Measurements from ENCODE around the gene SLC35A2.

Gene SLC35A2

GRCh38 chrX:48957827-48958634 is 46.6 kb upstream of the SLC35A2 start:
- no peak overlapping the region for H2BK120ac ChIP-seq (ENCODE audit: low read depth, low read length)

GRCh38 chrX:48957477-48957826 is 46.0 kb upstream of the SLC35A2 start, which contains the start of gene OTUD5:
TSS of gene OTUD5 (minus strand) at chrX:48957607. CDS start at chrX:48957570, 37 bp downstream.
- Histone ChIP-seq H3K18ac (ENCODE audit: low read length) (peak within 1 kb of the TSS; percentile 89), H4K91ac (ENCODE audit: low read depth, low read length, poor library complexity) (no peak within 1 kb of the TSS), H3K4me3 (ENCODE audit: low read length in 2 of 2) (peak within 1 kb of the TSS; percentile 77 to 96), H3K14ac (ENCODE audit: low read length) (peak within 1 kb of the TSS; percentile 56), H2AK5ac (ENCODE audit: low read depth, low read length) (peak within 1 kb of the TSS; percentile 81), H3K79me1 (ENCODE audit: low read depth, low read length) (peaks cover 7% of the 10 kb centered on the region), H3K4me1 (ENCODE audit: control insufficient read depth in 2 of 2, insufficient read depth in 1 of 2, low read depth in 1 of 2, low read length in 2 of 2) (peaks cover 1 to 4% of the 10 kb centered on the region in 2 donors), H3K27ac (replicated peaks; ENCODE audit: low read length) (peak within 1 kb of the TSS; percentile 98), H4K8ac (ENCODE audit: low read depth, low read length) (no peak within 1 kb of the TSS), H3K4ac (ENCODE audit: low read length) (no peak within 1 kb of the TSS), H2BK15ac (ENCODE audit: low read length) (no peak within 1 kb of the TSS), H3K36me3 (replicated peaks in 1 of 2; ENCODE audit: control insufficient read depth in 2 of 2, insufficient read depth in 2 of 2, low read length in 2 of 2) (peaks cover 11 to 23% of the 10 kb centered on the region in 2 donors), H3K9me3 (replicated peaks in 1 of 2; ENCODE audit: control insufficient read depth in 2 of 2, insufficient read depth in 1 of 2, low read depth in 1 of 2, low read length in 2 of 2) (no peaks in the 10 kb centered on the region), H2AFZ (ENCODE audit: low read length) (peak within 1 kb of the TSS; percentile 84), H2BK5ac (ENCODE audit: low read length) (peak within 1 kb of the TSS; percentile 82), H2BK12ac (ENCODE audit: low read length) (peak within 1 kb of the TSS; percentile 41), H3K4me2 (ENCODE audit: insufficient read depth, low read length, poor library complexity, severe bottlenecking) (peak within 1 kb of the TSS; percentile 57), H3K9ac (ENCODE audit: low read depth, low read length, poor library complexity) (peak within 1 kb of the TSS; percentile 96), H3K23ac (ENCODE audit: low read depth, low read length, poor library complexity) (peak within 1 kb of the TSS; percentile 85), H3K27me3 (ENCODE audit: control insufficient read depth in 3 of 3, insufficient read depth in 3 of 3, low read depth in 1 of 3, low read length in 3 of 3) (no peaks in the 10 kb centered on the region), H2BK120ac (ENCODE audit: low read depth, low read length) (no peak within 1 kb of the TSS)
- WGBS, 2 donors (ENCODE audit: extremely low coverage in 2 of 2, insufficient read length in 2 of 2, insufficient replicate concordance in 1 of 2): no CpG with 5 or more reads among the region's 53 CpGs
- no peak for DNase-seq (ENCODE audit: low spot score)

More at GRCh38 chrX:48957827-48958634, 46.6 kb upstream of the SLC35A2 start:
- Histone ChIP-seq H2BK12ac (ENCODE audit: low read length) (no peak overlapping the region), H3K9me3 (replicated peaks in 1 of 2; ENCODE audit: control insufficient read depth in 2 of 2, insufficient read depth in 1 of 2, low read depth in 1 of 2, low read length in 2 of 2) (no peaks in the 10 kb centered on the region), H3K14ac (ENCODE audit: low read length) (no peak overlapping the region), H3K4ac (ENCODE audit: low read length) (no peak overlapping the region), H3K23ac (ENCODE audit: low read depth, low read length, poor library complexity) (peak overlapping the region; percentile 43), H3K18ac (ENCODE audit: low read length) (peak overlapping the region; percentile 89), H2AK5ac (ENCODE audit: low read depth, low read length) (no peak overlapping the region), H2AFZ (ENCODE audit: low read length) (peak overlapping the region; percentile 84), H3K4me1 (ENCODE audit: control insufficient read depth in 2 of 2, insufficient read depth in 1 of 2, low read depth in 1 of 2, low read length in 2 of 2) (peaks cover 1 to 4% of the 10 kb centered on the region in 2 donors), H3K27ac (replicated peaks; ENCODE audit: low read length) (peak overlapping the region; percentile 98), H3K9ac (ENCODE audit: low read depth, low read length, poor library complexity) (peak overlapping the region; percentile 86), H3K4me2 (ENCODE audit: insufficient read depth, low read length, poor library complexity, severe bottlenecking) (peak overlapping the region; percentile 54), H2BK15ac (ENCODE audit: low read length) (no peak overlapping the region), H4K91ac (ENCODE audit: low read depth, low read length, poor library complexity) (no peak overlapping the region), H4K8ac (ENCODE audit: low read depth, low read length) (no peak overlapping the region), H3K79me1 (ENCODE audit: low read depth, low read length) (peaks cover 7% of the 10 kb centered on the region), H2BK5ac (ENCODE audit: low read length) (no peak overlapping the region), H3K4me3 (ENCODE audit: low read length in 2 of 2) (peak overlapping the region; percentile 77 to 96), H3K27me3 (ENCODE audit: control insufficient read depth in 3 of 3, insufficient read depth in 3 of 3, low read depth in 1 of 3, low read length in 3 of 3) (no peaks in the 10 kb centered on the region), H3K36me3 (replicated peaks in 1 of 2; ENCODE audit: control insufficient read depth in 2 of 2, insufficient read depth in 2 of 2, low read length in 2 of 2) (peaks cover 11 to 23% of the 10 kb centered on the region in 2 donors)
- WGBS, 2 donors (ENCODE audit: extremely low coverage in 2 of 2, insufficient read length in 2 of 2, insufficient replicate concordance in 1 of 2): no CpG with 5 or more reads among the region's 66 CpGs
- DNase-seq (ENCODE audit: low spot score): peak; percentile 94

- H3K79me1 ChIP-seq (ENCODE audit: low read depth, low read length): peaks cover 7% of the 10 kb centered on the region
- H3K4me3 ChIP-seq (ENCODE audit: low read length in 2 of 2): peak overlapping the region; percentile 77 to 93
- H2BK12ac ChIP-seq (ENCODE audit: low read length): peak overlapping the region; percentile 41
- no peak overlapping the region for H2BK120ac ChIP-seq (ENCODE audit: low read depth, low read length)
- H3K4ac ChIP-seq (ENCODE audit: low read length): no peak overlapping the region
- H3K27ac ChIP-seq (replicated peaks; ENCODE audit: low read length): peak overlapping the region; percentile 58
- H2BK5ac ChIP-seq (ENCODE audit: low read length): peak overlapping the region; percentile 82
- no peak for DNase-seq (ENCODE audit: low spot score)
- no peak overlapping the region for H4K8ac ChIP-seq (ENCODE audit: low read depth, low read length)
- H2AK5ac ChIP-seq (ENCODE audit: low read depth, low read length): peak overlapping the region; percentile 81
- H3K18ac ChIP-seq (ENCODE audit: low read length): peak overlapping the region; percentile 57
- H3K9me3 ChIP-seq (replicated peaks in 1 of 2; ENCODE audit: control insufficient read depth in 2 of 2, insufficient read depth in 1 of 2, low read depth in 1 of 2, low read length in 2 of 2): no peaks in the 10 kb centered on the region
- H3K27me3 ChIP-seq (ENCODE audit: control insufficient read depth in 3 of 3, insufficient read depth in 3 of 3, low read depth in 1 of 3, low read length in 3 of 3): no peaks in the 10 kb centered on the region
- no CpG with 5 or more reads among the region's 61 CpGs for WGBS, 2 donors (ENCODE audit: extremely low coverage in 2 of 2, insufficient read length in 2 of 2, insufficient replicate concordance in 1 of 2)
- H3K14ac ChIP-seq (ENCODE audit: low read length): peak overlapping the region; percentile 56
- peaks cover 11 to 27% of the 10 kb centered on the region in 2 donors for H3K36me3 ChIP-seq (replicated peaks in 1 of 2; ENCODE audit: control insufficient read depth in 2 of 2, insufficient read depth in 2 of 2, low read length in 2 of 2)
- no peak overlapping the region for H2BK15ac ChIP-seq (ENCODE audit: low read length)
- peak overlapping the region; percentile 85 for H3K23ac ChIP-seq (ENCODE audit: low read depth, low read length, poor library complexity)
- H3K9ac ChIP-seq (ENCODE audit: low read depth, low read length, poor library complexity): peak overlapping the region; percentile 96
- H3K4me2 ChIP-seq (ENCODE audit: insufficient read depth, low read length, poor library complexity, severe bottlenecking): peak overlapping the region; percentile 57
- H3K4me1 ChIP-seq (ENCODE audit: control insufficient read depth in 2 of 2, insufficient read depth in 1 of 2, low read depth in 1 of 2, low read length in 2 of 2): peaks cover 1 to 4% of the 10 kb centered on the region in 2 donors
- H2AFZ ChIP-seq (ENCODE audit: low read length): no peak overlapping the region
- no peak overlapping the region for H4K91ac ChIP-seq (ENCODE audit: low read depth, low read length, poor library complexity)
Measured at GRCh38 chrX:48956728-48957414, 45.4 kb upstream of the SLC35A2 start.

GRCh38 chrX:48948589-48948988 is 37.1 kb upstream of the SLC35A2 start:
- no peak overlapping the region for H3K4ac ChIP-seq (ENCODE audit: low read length)
- no peak overlapping the region for H3K14ac ChIP-seq (ENCODE audit: low read length)
- H4K8ac ChIP-seq (ENCODE audit: low read depth, low read length): no peak overlapping the region
- no peak overlapping the region for H2BK120ac ChIP-seq (ENCODE audit: low read depth, low read length)
- no peak overlapping the region for H2BK15ac ChIP-seq (ENCODE audit: low read length)
- no peaks in the 10 kb centered on the region for H3K4me1 ChIP-seq (ENCODE audit: control insufficient read depth in 2 of 2, insufficient read depth in 1 of 2, low read depth in 1 of 2, low read length in 2 of 2)
- no peak overlapping the region for H2BK12ac ChIP-seq (ENCODE audit: low read length)
- H3K4me2 ChIP-seq (ENCODE audit: insufficient read depth, low read length, poor library complexity, severe bottlenecking): no peak overlapping the region
- H2BK5ac ChIP-seq (ENCODE audit: low read length): no peak overlapping the region
- no peak overlapping the region for H3K4me3 ChIP-seq (ENCODE audit: low read length in 2 of 2)
- no peak overlapping the region for H3K27ac ChIP-seq (replicated peaks; ENCODE audit: low read length)
- no peak overlapping the region for H3K18ac ChIP-seq (ENCODE audit: low read length)
- H4K91ac ChIP-seq (ENCODE audit: low read depth, low read length, poor library complexity): no peak overlapping the region
- no peak for DNase-seq (ENCODE audit: low spot score)
- no peak overlapping the region for H2AK5ac ChIP-seq (ENCODE audit: low read depth, low read length)
- no peaks in the 10 kb centered on the region for H3K9me3 ChIP-seq (replicated peaks in 1 of 2; ENCODE audit: control insufficient read depth in 2 of 2, insufficient read depth in 1 of 2, low read depth in 1 of 2, low read length in 2 of 2)
- no peak overlapping the region for H2AFZ ChIP-seq (ENCODE audit: low read length)
- no peaks in the 10 kb centered on the region for H3K27me3 ChIP-seq (ENCODE audit: control insufficient read depth in 3 of 3, insufficient read depth in 3 of 3, low read depth in 1 of 3, low read length in 3 of 3)
- no CpG with 5 or more reads among the region's 1 CpG for WGBS, 2 donors (ENCODE audit: extremely low coverage in 2 of 2, insufficient read length in 2 of 2, insufficient replicate concordance in 1 of 2)
- no peak overlapping the region for H3K9ac ChIP-seq (ENCODE audit: low read depth, low read length, poor library complexity)
- H3K79me1 ChIP-seq (ENCODE audit: low read depth, low read length): peaks cover 1% of the 10 kb centered on the region
- H3K36me3 ChIP-seq (replicated peaks in 1 of 2; ENCODE audit: control insufficient read depth in 2 of 2, insufficient read depth in 2 of 2, low read length in 2 of 2): peaks cover 2 to 17% of the 10 kb centered on the region in 2 donors
- no peak overlapping the region for H3K23ac ChIP-seq (ENCODE audit: low read depth, low read length, poor library complexity)
